ENCODE measurements around the gene ARFIP2. TPM values are rescaled to one million over a fixed set of nuclear protein-coding genes. Genes with fewer than 3 reads are reported as not detected.

The ARFIP2 gene
- total RNA-seq, 1 experiment from 2014 or later: 100 TPM

DNA sequence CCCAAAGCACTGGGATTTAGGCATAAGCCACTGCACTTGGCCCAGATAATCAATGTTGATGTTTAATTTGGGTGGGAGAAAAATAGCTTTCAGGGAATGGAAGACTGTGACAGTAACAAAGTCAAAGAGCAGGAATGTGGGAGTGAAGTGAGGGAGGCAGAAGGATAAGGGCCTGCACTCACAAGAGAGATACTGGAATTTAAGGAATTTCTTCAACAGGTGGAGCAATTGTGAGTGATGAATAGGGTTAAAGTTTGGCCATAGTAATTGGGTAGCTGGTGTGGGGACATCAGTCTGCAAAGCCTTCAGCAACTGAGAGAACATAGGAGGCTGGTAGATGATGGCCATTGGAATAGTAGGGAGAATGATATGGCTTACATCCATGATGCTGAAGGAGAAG lies 53.6 kb downstream of the ARFIP2 start:
- no peaks in the 10 kb centered on the region for H3K9me3 Mint-ChIP-seq (ENCODE audit: unreplicated experiment)
- intact Hi-C loops (cut with micrococcal nuclease; ENCODE audit: unreplicated experiment): loop anchor here (1.0 to 2.0 kb wide), 3 partner anchors 8 to 37 kb away; partner anchors contain the start of genes APBB1, HPX and SMPD1
- TF ChIP-seq, protein P1, sequence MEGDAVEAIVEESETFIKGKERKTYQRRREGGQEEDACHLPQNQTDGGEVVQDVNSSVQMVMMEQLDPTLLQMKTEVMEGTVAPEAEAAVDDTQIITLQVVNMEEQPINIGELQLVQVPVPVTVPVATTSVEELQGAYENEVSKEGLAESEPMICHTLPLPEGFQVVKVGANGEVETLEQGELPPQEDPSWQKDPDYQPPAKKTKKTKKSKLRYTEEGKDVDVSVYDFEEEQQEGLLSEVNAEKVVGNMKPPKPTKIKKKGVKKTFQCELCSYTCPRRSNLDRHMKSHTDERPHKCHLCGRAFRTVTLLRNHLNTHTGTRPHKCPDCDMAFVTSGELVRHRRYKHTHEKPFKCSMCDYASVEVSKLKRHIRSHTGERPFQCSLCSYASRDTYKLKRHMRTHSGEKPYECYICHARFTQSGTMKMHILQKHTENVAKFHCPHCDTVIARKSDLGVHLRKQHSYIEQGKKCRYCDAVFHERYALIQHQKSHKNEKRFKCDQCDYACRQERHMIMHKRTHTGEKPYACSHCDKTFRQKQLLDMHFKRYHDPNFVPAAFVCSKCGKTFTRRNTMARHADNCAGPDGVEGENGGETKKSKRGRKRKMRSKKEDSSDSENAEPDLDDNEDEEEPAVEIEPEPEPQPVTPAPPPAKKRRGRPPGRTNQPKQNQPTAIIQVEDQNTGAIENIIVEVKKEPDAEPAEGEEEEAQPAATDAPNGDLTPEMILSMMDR (IDR thresholded peaks at IDR 0.05; ENCODE audit: insufficient read depth in 1 of 2, low read depth in 1 of 2, low read length in 1 of 2, severe bottlenecking in 1 of 2, unreplicated experiment in 1 of 2): no peak
- H3K27me3 ChIP-seq (replicated peaks; ENCODE audit: control insufficient read depth, insufficient read depth, low read length): no peaks in the 10 kb centered on the region
- H3K27ac Mint-ChIP-seq (ENCODE audit: unreplicated experiment): peak overlapping the region; percentile 17
- no peaks in the 10 kb centered on the region for H3K36me3 ChIP-seq (ENCODE audit: control insufficient read depth, insufficient read depth, low read length)
- no TSS peak for BruUV-seq (replicated peaks)
- DNase-seq: peak in 1 of 2 experiments; percentile 39
- no peak overlapping the region for H3K4me3 ChIP-seq (ENCODE audit: low read depth, low read length)
- no peaks in the 10 kb centered on the region for H3K36me3 Mint-ChIP-seq (ENCODE audit: insufficient read depth, unreplicated experiment)
- H3K27me3 Mint-ChIP-seq (ENCODE audit: insufficient read depth, unreplicated experiment): peaks cover 2% of the 10 kb centered on the region
- H3K4me1 Mint-ChIP-seq (ENCODE audit: low read depth, unreplicated experiment): peaks cover 16% of the 10 kb centered on the region
- ChIA-PET POLR2A (interaction anchor here (0.6 to 1.6 kb wide), 3 partner anchors 8 to 54 kb away, joined by 3 to 4 read pairs (median 3); partner anchors contain the start of genes ARFIP2 and TIMM10B), CTCF (interaction anchor here (0.5 to 2.5 kb wide), 3 partner anchors 11 to 48 kb away, joined by 4 to 11 read pairs (median 10); partner anchors contain the start of gene SMPD1)
- no peak overlapping the region for H3K4me3 Mint-ChIP-seq (ENCODE audit: unreplicated experiment)
- no peaks in the 10 kb centered on the region for H3K9me3 ChIP-seq
- H3K4me1 ChIP-seq: peaks cover 9% of the 10 kb centered on the region

Other genes with a start within 250 kb of the ARFIP2 start
- 26.8 and 27.8 TPM in 2 replicates for gene FHIP1B, start 246.7 kb downstream of the ARFIP2 start, total RNA-seq (2022)
- 0.56 TPM in 1 of 2 replicates, not detected in the other for gene CNGA4, start 242.2 kb downstream of the ARFIP2 start, total RNA-seq (2022)
- gene CCKBR, start 221.5 kb downstream of the ARFIP2 start, total RNA-seq (2022): 1.6 and 2.1 TPM in 2 replicates
- 7.7 and 11.2 TPM in 2 replicates for gene CAVIN3, start 160.8 kb downstream of the ARFIP2 start, total RNA-seq (2022)
- 38.6 and 41.9 TPM in 2 replicates for gene SMPD1, start 90.9 kb downstream of the ARFIP2 start, total RNA-seq (2022)
- 37.8 and 39.0 TPM in 2 replicates for gene APBB1, start 62.2 kb downstream of the ARFIP2 start, total RNA-seq (2022)
- 10.7 and 10.9 TPM in 2 replicates for gene HPX, start 40.3 kb downstream of the ARFIP2 start, total RNA-seq (2022)
- gene TRIM3, start 7.4 kb downstream of the ARFIP2 start, total RNA-seq (2022): 28.0 and 33.4 TPM in 2 replicates
- 52.4 and 53.1 TPM in 2 replicates for gene TIMM10B, start 170 bp upstream of the ARFIP2 start, total RNA-seq (2022)
- gene DNHD1, start 15.9 kb upstream of the ARFIP2 start, total RNA-seq (2022): 5.7 and 6.7 TPM in 2 replicates
- 20.0 and 21.0 TPM in 2 replicates for gene RRP8, start 122.3 kb upstream of the ARFIP2 start, total RNA-seq (2022)
- 117 and 119 TPM in 2 replicates for gene ILK, start 122.4 kb upstream of the ARFIP2 start, total RNA-seq (2022)
- 142 and 143 TPM in 2 replicates for gene TAF10, start 130.9 kb upstream of the ARFIP2 start, total RNA-seq (2022)
- 61.7 TPM in 2 replicates for gene TPP1, start 138.1 kb upstream of the ARFIP2 start, total RNA-seq (2022)
- 1.7 and 2.0 TPM in 2 replicates for gene DCHS1, start 174.5 kb upstream of the ARFIP2 start, total RNA-seq (2022)
- gene MRPL17, start 202.0 kb upstream of the ARFIP2 start, total RNA-seq (2022): 57.8 and 60.8 TPM in 2 replicates

Measured in Caco-2 (cell line).